AG20443 (cell line): ENCODE results near the gene TXNRD2.

Source experiments
- DNase-seq: peaks from one replicate; pipeline ENCODE4 v3.0.0; 2012; ENCODE audit warnings: low spot score, mixed read lengths

Gene TXNRD2

DNA sequence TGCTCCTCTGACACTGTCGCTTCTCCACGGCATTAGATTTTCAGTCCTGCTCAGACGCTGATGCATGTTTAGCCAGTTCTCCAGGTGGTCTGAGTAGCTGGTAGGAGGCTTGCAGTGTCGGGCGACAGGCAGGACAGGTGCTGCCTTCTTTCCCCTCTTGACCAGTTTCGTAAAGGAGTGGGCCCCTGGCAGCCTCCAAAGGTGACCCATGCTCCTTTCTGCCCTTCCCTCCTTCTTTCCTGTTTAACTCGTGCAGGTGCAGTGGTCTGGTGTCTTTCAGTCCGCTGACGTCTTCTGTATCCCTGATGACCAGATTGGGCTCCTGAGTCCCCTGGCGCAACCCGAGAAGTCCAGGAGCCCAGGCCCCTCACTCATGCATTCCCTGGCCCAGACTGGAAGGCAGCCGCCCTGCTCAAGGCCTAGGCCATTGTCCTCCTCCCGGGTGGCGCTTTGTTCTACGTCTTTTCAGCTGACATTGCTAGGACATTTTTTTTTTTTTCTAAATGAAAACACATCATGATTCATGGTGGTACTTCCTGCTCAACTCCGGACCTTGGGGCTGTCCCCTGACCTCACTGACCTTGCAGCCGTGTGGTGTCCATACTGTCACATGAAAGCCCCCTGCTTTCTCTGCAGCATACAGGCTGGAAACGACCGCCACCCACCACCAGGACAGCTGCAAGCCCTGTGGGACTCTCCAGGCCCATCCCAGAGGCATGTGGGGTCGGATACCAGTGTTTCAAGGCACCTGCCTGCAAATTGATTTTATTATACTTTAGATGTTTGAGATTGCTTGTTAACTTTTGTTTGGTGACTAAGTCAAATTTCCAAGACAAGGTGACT lies 25.5 kb upstream of the TXNRD2 start:
- no peak for DNase-seq

DNA sequence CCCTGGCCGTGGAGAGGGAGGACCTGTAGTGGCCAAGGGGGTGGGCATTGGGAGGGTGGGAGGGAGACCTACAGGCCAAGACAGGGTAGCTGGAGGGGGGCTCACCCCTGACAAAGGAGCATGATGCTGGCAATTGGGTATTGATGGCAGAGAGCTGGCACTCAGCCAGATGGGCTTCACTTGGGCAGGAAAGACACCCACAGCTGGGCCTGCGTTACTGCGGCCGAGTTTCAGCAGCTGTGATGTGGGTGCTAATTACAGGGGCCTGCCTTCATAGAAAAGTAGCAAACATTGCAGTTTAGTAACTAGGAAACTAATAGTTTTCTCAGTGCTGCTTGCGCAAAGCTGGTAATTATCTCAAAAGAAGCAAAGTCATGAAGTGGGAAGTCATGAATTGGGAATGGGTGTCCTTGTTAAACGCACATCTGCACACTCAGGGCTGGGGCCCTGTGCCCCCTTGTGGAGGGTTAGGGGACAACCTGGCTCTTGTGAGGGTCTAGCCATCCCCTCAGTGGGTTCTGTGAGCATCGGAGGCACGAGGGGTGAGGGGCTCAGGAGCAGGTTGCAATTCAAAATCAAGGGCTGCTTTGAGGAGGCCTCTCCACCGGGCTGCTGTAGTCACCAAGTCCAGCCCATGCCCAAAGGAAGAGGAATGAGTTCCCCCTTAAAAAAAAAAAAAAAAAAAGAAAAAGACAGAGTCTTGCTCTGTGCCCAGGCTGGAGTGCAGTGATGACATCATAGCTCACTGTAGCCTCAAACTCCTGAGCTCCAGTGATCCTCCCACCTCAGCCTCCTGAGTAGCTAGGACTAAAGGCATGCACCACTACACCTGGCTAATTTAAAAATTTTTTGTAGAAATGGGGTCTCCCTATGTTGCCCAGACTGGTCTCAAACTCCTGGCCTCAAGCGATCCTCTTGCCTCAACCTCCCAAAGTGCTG lies 24.4 kb upstream of the TXNRD2 start:
- no peak for DNase-seq

DNA sequence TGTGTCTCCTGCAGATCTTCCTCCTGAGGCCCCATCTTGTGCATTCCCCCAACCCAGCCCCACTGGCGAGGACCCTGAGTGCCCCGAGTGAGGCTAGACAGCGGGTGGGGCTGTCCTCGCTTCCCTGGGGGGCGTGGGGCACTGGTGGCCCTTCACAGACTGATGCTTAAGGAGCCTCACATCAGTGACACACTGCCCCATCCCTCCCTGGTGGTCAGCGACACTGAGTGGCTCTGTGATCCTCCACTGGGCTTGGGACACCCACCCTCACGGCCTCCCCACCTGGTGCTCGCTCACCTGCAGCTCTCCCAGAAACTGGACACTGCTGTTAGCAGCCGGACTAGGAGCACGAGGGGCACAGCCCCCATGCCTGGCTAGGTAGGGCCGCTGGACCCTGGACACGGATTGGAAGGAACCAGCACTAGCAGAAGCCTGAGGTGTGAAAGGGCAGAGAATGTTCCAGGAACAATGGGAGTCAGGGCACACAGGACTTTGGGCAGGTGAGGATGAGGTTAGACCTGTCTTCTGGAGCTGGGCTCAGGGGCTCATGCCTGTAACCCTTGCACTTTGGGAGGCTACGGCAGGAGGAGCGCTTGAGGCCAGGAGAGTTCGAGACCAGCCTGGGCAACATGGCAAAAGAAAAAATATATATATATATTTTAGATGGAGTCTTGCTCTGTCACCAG lies 23.2 kb upstream of the TXNRD2 start:
- no peak for DNase-seq

DNA sequence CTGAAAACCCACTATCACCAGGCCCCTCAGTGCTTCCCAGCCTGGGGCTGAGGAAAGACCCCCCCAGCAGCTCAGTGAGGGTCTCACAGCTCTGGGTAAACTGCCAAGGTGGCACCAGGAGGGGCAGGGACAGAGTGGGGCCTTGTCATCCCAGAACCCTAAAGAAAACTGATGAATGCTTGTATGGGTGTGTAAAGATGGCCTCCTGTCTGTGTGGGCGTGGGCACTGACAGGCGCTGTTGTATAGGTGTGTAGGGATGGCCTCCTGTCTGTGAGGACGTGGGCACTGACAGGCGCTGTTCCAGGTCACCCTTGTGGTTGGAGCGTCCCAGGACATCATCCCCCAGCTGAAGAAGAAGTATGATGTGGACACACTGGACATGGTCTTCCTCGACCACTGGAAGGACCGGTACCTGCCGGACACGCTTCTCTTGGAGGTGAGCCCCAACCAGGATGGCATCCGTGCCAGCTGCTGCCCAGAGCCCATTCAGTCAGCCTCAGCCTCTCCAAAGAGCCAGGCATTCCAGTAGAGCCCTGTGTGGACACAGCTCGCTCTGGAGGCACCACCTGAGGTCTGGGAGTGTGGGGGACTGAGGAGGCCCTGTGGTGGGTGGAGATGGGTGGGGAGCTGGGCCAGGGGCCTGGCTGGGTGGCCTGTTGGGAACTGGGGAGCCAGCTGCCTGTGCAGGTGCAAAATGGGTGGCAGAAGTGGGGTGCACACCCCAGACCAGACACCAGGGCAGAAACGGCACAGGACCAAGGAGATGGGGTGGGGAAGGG lies 22.4 kb upstream of the TXNRD2 start:
- no peak for DNase-seq

DNA sequence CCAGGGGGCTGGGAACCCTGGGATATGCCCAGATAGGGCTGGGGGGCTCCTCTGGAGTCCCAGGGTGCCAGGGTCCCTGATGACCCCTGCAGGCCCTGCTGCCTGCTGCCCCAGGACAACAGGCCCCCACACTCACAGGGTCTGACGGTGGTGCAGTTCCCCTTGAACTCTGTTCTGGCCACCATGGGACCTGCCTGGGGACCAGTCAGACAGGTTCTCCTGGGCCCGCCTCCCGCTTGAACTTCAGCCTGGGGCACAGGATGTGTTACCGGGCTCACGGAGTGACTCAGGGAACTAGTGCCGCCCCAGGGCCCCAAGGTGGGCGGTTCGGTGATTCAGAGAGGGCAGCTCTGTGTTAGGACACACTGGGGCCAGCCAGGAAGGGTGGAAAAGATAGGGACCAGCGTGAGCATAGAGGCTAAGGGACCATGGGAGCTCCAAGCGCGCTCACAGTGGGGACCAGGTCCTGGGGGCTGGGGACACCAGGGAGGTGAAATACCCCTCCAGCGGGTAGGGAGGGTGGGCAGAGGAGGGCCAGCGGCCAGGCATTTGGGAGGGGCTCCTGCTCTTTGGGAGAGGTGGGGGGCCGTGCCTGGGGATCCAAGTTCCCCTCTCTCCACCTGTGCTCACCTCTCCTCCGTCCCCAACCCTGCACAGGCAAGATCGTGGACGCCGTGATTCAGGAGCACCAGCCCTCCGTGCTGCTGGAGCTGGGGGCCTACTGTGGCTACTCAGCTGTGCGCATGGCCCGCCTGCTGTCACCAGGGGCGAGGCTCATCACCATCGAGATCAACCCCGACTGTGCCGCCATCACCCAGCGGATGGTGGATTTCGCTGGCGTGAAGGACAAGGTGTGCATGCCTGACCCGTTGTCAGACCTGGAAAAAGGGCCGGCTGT lies 21.5 kb upstream of the TXNRD2 start:
- peak; percentile 47 for DNase-seq

DNA sequence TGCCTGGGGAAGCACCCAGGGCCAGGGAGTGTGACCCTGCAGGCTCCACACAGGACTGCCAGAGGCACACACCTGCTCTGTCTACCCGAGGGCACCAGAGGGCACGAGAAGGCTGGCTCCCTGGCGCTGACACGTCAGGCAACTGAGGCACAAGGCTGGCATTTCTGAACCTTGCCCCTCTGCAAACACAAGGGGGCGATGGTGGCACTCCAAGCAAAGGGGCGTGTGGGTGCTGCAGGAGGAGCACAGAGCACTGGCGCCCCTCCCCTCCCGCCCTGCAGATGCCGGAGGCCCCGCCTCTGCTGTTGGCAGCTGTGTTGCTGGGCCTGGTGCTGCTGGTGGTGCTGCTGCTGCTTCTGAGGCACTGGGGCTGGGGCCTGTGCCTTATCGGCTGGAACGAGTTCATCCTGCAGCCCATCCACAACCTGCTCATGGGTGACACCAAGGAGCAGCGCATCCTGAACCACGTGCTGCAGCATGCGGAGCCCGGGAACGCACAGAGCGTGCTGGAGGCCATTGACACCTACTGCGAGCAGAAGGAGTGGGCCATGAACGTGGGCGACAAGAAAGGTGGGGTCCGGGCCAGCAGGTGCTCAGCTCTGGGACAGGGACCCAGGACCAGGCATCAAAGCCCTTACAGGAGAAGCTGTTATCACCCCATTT lies 20.8 kb upstream of the TXNRD2 start:
- DNase-seq: peak; percentile 91

DNA sequence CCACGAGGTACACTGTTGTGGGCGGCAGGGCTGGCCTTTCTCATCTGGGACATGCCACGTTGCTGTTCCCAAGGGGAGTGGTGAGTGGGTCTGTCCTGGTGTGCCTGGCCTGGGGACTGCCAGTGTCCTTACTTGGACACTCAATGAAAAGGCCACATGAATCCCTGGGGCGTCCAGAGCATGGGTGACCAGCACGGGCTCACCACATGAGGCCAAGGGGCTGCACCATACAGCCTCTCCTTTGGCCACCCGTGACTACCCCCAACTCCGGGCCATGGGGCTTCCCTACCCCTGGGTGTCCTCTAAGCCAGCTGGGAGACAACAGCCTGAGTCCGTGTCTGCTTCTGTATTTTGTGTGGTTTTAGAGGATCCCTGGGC lies 20.2 kb upstream of the TXNRD2 start:
- no peak for DNase-seq

DNA sequence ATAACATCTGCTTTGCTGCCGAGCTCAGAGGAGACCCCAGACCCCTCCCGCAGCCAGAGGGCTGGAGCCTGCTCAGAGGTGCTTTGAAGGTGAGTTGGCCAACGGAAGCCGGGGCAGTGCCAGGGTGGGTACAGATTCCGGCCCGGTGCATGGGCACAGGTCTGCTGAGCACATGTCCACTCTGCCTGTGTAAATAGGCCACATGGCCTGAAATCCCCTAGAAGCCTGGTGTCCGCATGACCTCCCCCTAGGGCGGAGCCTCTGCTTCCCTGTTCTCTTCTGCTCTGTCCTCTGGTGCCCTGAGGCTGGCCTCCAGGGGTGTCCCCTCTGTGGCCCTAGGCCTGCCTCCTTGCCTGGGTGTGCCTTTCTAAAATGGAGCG lies 19.6 kb upstream of the TXNRD2 start:
- no peak for DNase-seq

DNA sequence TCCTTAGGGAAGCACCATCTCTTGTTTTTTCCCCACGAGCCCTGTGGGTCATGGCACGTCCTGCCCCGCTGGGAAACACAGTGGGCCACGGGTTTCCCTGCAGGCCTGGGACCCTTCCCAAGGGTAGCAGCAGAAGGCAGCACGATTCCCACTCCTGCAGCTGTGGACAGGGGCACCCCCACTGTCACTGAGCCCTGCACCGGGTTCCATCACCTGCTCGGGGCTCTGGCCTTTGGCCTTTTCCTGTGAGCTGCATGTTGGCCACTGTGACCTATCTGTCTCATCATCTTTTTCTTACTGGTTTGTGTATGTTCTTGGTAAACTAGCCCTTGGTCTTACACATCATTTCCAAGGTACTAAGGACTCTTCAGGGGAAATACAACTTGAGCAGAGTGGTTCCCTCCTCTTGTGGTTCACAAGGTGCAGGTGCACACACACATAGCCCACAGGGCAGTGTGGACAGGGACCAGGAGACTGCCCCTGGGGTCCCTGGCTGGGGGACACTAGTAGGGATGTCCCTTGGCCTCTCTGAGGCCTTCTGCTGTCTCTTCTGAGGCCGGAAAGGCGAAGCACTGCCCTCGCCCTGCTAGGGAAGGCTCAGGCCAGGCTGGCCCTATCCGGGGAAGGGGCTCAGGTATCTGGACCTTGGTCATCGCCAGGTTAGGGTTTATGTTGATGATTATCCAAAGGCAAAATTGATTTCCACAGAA lies 19.0 kb upstream of the TXNRD2 start:
- no peak for DNase-seq

DNA sequence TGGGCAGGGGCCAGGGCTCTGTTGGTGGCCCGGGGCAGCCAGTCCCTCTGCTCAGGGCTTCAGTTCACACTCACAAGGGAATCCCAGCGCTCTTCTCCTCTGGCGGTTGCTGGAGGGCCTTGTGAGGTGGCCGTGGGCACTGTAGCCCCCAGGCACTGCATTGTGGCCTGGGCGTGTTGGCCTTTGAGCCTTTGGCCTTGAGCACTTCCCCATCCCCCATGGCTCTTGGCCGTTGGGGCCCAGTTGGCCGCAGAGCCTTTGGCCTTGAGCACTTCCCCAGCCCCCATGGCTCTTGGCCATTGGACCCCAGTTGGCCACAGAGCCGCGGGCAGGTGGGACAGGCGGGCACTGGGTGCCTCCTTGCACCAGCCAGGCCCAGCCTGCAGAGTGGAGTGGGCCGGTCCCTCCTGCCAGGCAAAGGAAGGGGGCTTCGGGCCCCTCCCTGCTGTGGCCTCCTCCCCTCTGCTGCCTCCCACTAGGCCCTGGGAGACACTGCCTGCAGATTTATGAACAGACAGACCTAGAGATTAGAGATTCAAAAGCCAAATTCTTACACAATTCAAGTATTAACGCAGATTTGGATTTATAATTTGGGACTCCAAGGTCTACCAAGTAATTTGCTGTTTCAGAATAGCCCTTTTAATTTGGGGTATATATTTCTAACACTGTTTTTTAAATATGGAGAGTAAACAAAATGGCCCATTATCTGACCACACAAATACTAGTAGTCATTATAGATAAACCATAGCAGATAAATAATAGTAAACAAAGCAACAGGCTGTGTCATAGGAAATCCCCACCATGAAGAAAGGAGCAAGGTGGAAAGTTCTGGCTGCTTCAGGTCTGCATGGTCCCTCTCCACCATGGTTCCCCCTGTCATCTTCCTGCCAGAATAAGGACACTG lies 18.2 kb upstream of the TXNRD2 start:
- DNase-seq: no peak

DNA sequence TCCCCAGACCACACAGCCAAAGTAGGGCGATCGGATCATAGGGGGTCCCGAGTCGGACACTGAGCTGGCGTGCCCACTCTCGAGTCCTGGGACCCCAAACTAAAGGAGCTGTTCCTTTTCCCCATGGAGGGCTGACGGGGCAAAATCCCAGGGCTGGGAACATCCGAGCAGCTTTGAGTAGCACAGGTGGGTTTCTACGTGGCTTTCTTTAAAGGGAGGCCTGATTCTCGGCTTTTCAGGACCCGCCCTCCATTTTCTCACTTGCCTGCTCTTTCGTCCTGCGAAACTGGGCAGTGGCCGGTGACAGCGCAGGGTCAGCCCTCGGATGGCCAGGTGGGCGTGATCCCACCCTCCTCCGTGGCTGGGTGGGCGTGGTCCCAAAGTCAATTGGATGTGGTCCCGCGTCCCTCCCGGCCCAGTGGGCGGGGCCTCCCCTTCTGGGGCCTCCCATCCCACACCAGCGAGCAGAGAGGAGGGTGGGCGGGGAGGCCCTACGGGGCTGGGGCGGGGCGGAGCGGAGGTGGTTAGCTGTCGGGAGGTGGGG lies 17.5 kb upstream of the TXNRD2 start:
- DNase-seq: peak; percentile 67

DNA sequence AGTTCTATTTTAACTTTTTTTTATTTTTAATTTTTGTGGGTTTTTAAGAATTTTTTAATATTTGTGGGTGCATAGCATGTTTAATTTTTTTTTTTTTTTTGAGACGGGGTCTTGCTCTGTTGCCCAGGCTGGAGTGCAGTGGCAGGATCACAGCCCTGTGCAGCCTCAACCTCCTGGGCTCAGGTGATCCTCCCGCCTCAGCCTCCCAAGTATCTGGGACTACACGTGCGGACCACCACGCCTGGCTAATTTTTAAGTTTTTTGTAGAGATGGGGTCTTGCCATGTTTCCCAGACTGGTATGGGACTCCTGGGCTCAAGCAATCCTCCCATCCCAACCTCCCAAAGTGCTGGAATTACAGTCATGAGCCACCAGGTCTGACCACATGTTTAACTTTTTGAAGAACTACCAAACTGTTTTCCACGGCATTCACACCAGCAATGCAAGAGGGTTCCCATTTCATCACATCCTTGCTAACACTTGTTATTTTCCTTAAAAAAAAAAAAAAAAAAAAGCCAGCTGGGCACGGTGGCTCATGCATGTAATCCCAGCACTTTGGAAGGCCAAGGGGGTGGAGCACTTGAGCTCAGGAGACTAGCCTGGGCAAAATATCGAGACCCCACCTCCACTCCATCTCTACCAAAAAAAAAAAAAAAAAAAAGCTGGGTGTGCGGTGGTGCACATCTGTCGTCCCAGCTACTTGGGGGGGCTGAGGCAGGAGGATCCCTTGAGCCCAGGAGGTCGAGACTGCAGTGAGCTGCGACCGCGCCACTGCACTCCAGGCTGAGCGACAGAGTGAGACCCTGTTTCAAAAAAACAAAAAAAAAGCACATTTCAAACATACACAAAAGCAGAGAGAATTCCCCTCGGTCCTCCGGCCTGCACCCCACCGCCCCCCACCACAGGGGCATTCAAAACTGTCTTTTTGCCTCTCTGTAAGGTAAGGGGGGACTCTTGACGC lies 16.7 kb upstream of the TXNRD2 start:
- no peak for DNase-seq

DNA sequence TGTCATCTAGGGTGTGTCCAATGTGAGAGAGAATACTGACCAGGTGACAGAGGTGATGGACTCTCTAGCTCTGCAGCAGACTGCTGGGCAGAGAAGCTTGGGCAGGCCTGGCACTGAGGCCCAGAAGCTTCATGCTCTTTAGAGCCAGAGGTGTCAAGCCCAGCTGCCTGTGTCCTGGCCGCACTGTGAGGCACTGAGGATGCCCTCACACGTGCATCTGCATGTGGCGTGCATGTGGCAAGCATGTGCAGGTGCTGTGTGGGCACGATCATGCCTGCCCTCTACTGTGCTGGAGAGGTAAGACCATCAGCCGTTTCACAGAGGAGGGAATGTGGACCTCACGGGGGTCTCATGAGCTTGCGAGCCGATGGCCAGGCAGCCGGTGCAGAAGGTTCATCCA lies 15.8 kb upstream of the TXNRD2 start:
- no peak for DNase-seq

DNA sequence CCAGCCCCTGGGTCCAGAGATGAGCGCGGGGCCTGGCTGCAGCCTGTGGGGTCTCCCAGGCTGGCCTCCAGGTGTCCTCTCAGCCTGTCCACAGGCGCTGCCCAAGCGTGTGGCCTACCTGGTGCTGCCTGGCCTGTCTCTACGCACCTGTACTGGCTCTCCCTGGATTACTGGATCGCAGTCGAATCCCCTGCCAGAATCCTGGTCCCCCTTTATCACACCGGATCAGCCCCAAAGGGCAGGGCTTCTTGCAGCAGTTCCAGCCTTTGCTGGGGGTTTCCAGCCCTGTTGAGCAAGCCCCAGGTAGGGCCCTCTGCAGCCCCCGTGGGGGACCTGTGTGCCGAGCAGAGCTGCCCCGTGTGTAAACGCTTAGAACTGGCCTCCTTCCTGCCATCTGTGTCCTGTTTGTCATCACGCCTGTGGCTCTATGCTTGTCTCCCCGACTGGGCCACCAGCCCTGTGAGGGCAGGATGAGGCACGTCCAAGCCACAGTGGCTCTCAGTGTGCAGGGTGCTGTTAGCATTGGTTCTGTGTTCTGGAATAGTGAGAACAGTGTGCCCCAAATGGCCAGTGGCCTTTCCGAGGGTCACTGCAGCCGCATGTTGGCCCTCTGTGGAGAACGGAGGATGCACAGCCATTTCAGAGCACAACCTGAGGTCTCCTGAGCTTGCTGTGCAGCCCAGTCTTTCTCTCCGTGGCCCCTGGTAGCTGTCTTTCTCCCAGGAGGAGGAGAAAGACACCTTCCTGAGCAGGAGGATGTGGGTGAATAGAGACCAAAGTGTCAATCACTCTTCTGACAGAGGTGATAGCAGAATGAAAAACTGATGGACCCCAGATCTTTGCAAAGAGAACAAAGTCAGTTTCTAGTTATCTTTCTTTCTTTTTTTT lies 13.9 kb upstream of the TXNRD2 start:
- DNase-seq: no peak

DNA sequence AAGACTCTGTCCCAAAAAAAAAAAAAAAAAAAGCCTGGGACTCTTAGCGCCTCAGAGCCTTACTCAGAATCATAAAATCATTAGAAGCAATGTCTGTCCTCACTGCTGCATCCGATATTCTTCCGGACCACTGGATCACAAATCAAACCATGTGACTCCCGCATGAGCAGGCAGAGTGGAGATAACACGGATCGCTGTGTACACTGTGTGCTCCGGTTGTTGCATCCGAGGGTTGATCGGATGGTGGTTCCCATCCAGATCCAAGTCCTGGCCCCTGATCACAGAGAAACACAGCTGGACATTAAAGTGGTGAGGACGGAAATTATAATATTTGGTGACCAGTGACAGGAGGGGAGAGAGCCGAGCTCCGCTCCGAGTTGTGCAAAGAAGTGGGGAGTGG lies 9.7 kb upstream of the TXNRD2 start:
- no peak for DNase-seq
